Parietal lobe (tissue), 1 donor: ENCODE measurements around the gene RAB6C. TPM values are rescaled to one million over a fixed set of nuclear protein-coding genes. Genes with fewer than 3 reads are reported as not detected.

ENCODE experiments used
- total RNA-seq: library from RNA; depleted of rRNA; stranded (reverse); fragments of >200 nt; gene quantifications from one replicate; pipeline ENCODE4 v1.2.3, GENCODE V29; 2014

RAB6C gene
- total RNA-seq, result 0.63 TPM

DNA sequence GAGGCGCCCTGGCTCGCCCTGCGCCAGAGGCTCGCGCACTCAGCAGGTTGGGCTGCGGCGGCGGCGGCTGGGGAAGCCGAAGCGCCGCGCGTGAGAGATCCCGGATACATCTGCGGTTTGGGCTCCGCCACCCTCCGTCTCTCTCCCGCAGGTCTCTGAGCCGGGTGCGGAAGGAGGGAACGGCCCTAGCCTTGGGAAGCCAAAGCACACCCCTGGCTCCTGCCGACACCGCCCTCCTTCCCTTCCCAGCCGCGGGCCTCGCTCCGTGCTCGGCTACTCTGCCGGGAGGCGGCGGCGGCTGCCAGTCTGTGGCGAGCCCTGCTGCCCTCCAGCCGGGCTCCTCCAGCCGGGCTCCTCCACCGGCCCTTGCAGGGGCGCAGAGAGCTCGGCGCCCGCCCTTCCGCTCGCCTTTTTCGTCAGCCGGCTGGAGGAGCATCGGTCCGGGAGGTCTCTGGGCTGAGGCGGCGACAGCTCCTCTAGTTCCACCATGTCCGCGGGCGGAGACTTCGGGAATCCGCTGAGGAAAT lies at the start of gene RAB6C:
Gene RAB6C, plus strand, starts transcription at position 38 of the 527 bp plus-strand sequence. Its CDS starts 450 bp downstream, at position 488.

Other genes starting within 250 kb of the RAB6C start
- not detected for gene POTEF, start 149.6 kb downstream of the RAB6C start, total RNA-seq
- 5.6 TPM for gene CCDC74B, start 165.4 kb downstream of the RAB6C start, total RNA-seq
- 28.5 TPM for gene SMPD4, start 201.9 kb downstream of the RAB6C start, total RNA-seq
- 67.0 TPM for gene MZT2B, start 202.6 kb downstream of the RAB6C start, total RNA-seq
- not detected for gene TUBA3E, start 218.8 kb downstream of the RAB6C start, total RNA-seq